Esophagus squamous epithelium (tissue), 5 donors: Measurements from ENCODE around the gene MBD5. TPM values are rescaled to one million over a fixed set of nuclear protein-coding genes. Genes with fewer than 3 reads are reported as not detected.
"Not testable (repeated sequence)": the region's sequence is repeated elsewhere in the genome, so short reads cannot be mapped to it uniquely, and the experiment has no call there.

Source experiments
- DNase-seq: peaks from one replicate; lab custom pipeline; 2025; lab: John Stamatoyannopoulos, UW
- H3K27ac ChIP-seq, 4 donors: fragments of 200-600 bp; sonication (generic); one replicate each; pipeline ENCODE4 v1.5.1; 2016 to 2019; ENCODE audit warnings: mild to moderate bottlenecking in 1 of 4
- H3K27me3 ChIP-seq, 4 donors: fragments of 200-600 bp; sonication (generic); 1 replicate in 3 of 4; 2 replicates in 1 of 4; pipeline versions ENCODE4 v1.5.1 to v1.6.0; 2017 to 2021; ENCODE audit warnings: antibody characterized with exemption in 1 of 4
- H3K36me3 ChIP-seq, 3 donors: fragments of 200-600 bp; sonication (generic); one replicate each; pipeline ENCODE4 v1.5.1; 2016 to 2019
- H3K4me1 ChIP-seq, 3 donors: fragments of 200-600 bp; sonication (generic); one replicate each; pipeline ENCODE4 v1.5.1; 2017 to 2019
- H3K4me3 ChIP-seq, 4 donors: fragments of 200-600 bp; sonication (generic); 1 replicate in 3 of 4; 2 replicates in 1 of 4; pipeline ENCODE4 v1.5.1; 2016 to 2019; ENCODE audit warnings: mild to moderate bottlenecking in 2 of 4, moderate library complexity in 1 of 4
- H3K9me3 ChIP-seq, 3 donors: fragments of 200-600 bp; sonication (generic); one replicate each; pipeline ENCODE4 v1.5.1; 2016 to 2019
- CTCF ChIP-seq, 6 experiments: fragments of 450-650 bp in 4 of 6; fragments of 200-600 bp in 2 of 6; sonication (generic) in 2 of 6; IDR thresholded peaks; one replicate each; pipeline ENCODE4 v1.5.1; 2016 to 2019; ENCODE audit warnings: antibody characterized with exemption in 6 of 6, mild to moderate bottlenecking in 4 of 6, moderate library complexity in 4 of 6
- POLR2A ChIP-seq, 4 donors: fragments of 450-650 bp; IDR thresholded peaks; one replicate each; pipeline ENCODE4 v1.6.1; 2017; ENCODE audit warnings: antibody characterized with exemption in 4 of 4, mild to moderate bottlenecking in 4 of 4, moderate library complexity in 3 of 4
- WGBS, 2 donors: methylation state at CpG; one replicate each; pipeline ENCODE4 v1.1.5; 2018; 5-methylcytosine and 5-hydroxymethylcytosine counted together
- intact Hi-C: fragments of 100-400 bp; cut with DNase I; formaldehyde crosslinking; loops from one replicate; pipeline ENCODE4 v1.15.0; 2022
- total RNA-seq, 4 donors: library from RNA; depleted of rRNA; stranded (reverse); fragments of >200 nt; gene quantifications; one replicate each; pipeline ENCODE4 v1.1.0, GENCODE V29; 2016
- donor health status: DM: yes; HTN: yes; CAD: no.

The MBD5 gene
- total RNA-seq, 4 donors from 2014 or later = 11.8 to 23.8 (median 14.0) TPM

- H3K36me3 ChIP-seq = peaks cover 0 to 5% (median 0%) of the 10 kb centered on the region in 3 donors
- peaks cover 0 to 4% (median 3%) of the 10 kb centered on the region in 3 donors for H3K9me3 ChIP-seq
- no peak overlapping the region for H3K4me3 ChIP-seq
- intact Hi-C loops = no loop called here
- H3K4me1 ChIP-seq = no peaks in the 10 kb centered on the region
- TF ChIP-seq CTCF (IDR thresholded peaks at IDR 0.05) = no peak
- no peak for TF ChIP-seq POLR2A (IDR thresholded peaks at IDR 0.05)
- DNase-seq = no peak
- WGBS, 2 donors = 77 to 95% methylated on average over 4 to 6 of the region's 6 CpGs
- no peak overlapping the region for H3K27ac ChIP-seq
- H3K27me3 ChIP-seq = no peaks in the 10 kb centered on the region
Measured at GRCh38 chr2:148006249-148007007, 14.5 kb upstream of the MBD5 start.

- no peaks in the 10 kb centered on the region for H3K4me1 ChIP-seq
- TF ChIP-seq CTCF (IDR thresholded peaks at IDR 0.05) (no peak), POLR2A (IDR thresholded peaks at IDR 0.05) (no peak)
- no peaks in the 10 kb centered on the region for H3K27me3 ChIP-seq
- intact Hi-C loops = no loop called here
- no peak for DNase-seq
- 89 to 97% methylated on average over 5 of the region's 5 CpGs for WGBS, 2 donors
- peaks cover 0 to 3% (median 3%) of the 10 kb centered on the region in 3 donors for H3K9me3 ChIP-seq
- peaks cover 0 to 5% (median 0%) of the 10 kb centered on the region in 3 donors for H3K36me3 ChIP-seq
- H3K4me3 ChIP-seq = no peak overlapping the region
- H3K27ac ChIP-seq = no peak overlapping the region
Measured at GRCh38 chr2:148007219-148007900, 13.5 kb upstream of the MBD5 start.

GRCh38 chr2:148008411-148008810 lies 12.5 kb upstream of the MBD5 start:
- intact Hi-C loops, H3K9me3 ChIP-seq, H3K27me3 ChIP-seq, H3K36me3 ChIP-seq, H3K4me3 ChIP-seq, H3K4me1 ChIP-seq, H3K27ac ChIP-seq, DNase-seq: not testable (repeated sequence)
- 90 to 91% methylated on average over 7 of the region's 7 CpGs for WGBS, 2 donors

- no peak for DNase-seq
- Histone ChIP-seq H3K4me1 (peaks cover 0 to 8% (median 0%) of the 10 kb centered on the region in 3 donors), H3K27me3 (no peaks in the 10 kb centered on the region), H3K36me3 (no peaks in the 10 kb centered on the region), H3K4me3 (no peak overlapping the region), H3K9me3 (no peaks in the 10 kb centered on the region), H3K27ac (no peak overlapping the region)
- TF ChIP-seq CTCF (IDR thresholded peaks at IDR 0.05) = no peak
- no peak for TF ChIP-seq POLR2A (IDR thresholded peaks at IDR 0.05)
- intact Hi-C loops = no loop called here
- WGBS, 2 donors = 85 to 97% methylated on average over 2 of the region's 2 CpGs
Measured at GRCh38 chr2:148013876-148014275, 7.0 kb upstream of the MBD5 start.

- no peak for DNase-seq
- WGBS, 2 donors = 75 to 83% methylated on average over 5 of the region's 5 CpGs
- no peaks in the 10 kb centered on the region for H3K36me3 ChIP-seq
Measured at GRCh38 chr2:148014616-148015015, 6.3 kb upstream of the MBD5 start.

More at GRCh38 chr2:148014616-148015015, 6.3 kb upstream of the MBD5 start:
- H3K9me3 ChIP-seq = no peaks in the 10 kb centered on the region
- H3K4me1 ChIP-seq = peaks cover 0 to 15% (median 4%) of the 10 kb centered on the region in 3 donors
- H3K27ac ChIP-seq = no peak overlapping the region
- no peaks in the 10 kb centered on the region for H3K27me3 ChIP-seq
- intact Hi-C loops = no loop called here
- no peak overlapping the region for H3K4me3 ChIP-seq
- no peak for TF ChIP-seq POLR2A (IDR thresholded peaks at IDR 0.05)
- TF ChIP-seq CTCF (IDR thresholded peaks at IDR 0.05) = no peak
